Heart right ventricle (tissue), 16 donors: ENCODE measurements around the gene DENND6A. TPM values are rescaled to one million over a fixed set of nuclear protein-coding genes. Genes with fewer than 3 reads are reported as not detected.
A peak's percentile ranks its signal among the peaks of the same experiment; 100 is the strongest.

Experiments used
- ATAC-seq, 8 donors: fragments of 200-7000 bp; cut with Tn5 transposase; one replicate each; pipeline ENCODE4 v1.9.1; 2020; ENCODE audit warnings: mild to moderate bottlenecking in 8 of 8, moderate library complexity in 8 of 8, moderate number of reproducible peaks in 1 of 8
- DNase-seq, 2 donors: peaks; one replicate each; pipeline ENCODE4 v3.0.0-alpha.2; 2020
- H3K27ac ChIP-seq, 10 donors: fragments of 200-600 bp; sonication (generic) in 2 of 10; one replicate each; pipeline versions ENCODE4 v1.5.0 to v1.8.0; 2020 to 2022; ENCODE audit warnings: mild to moderate bottlenecking in 3 of 10
- H3K27me3 ChIP-seq, 7 donors: fragments of 200-600 bp; one replicate each; pipeline ENCODE4 v1.8.0; 2021 to 2022; ENCODE audit warnings: mild to moderate bottlenecking in 2 of 7
- H3K36me3 ChIP-seq, 9 donors: fragments of 200-600 bp; sonication (generic) in 1 of 9; one replicate each; pipeline versions ENCODE4 v1.5.0 to v1.8.0; 2020 to 2022; ENCODE audit warnings: mild to moderate bottlenecking in 2 of 9
- H3K4me1 ChIP-seq, 9 donors: fragments of 200-600 bp; sonication (generic) in 1 of 9; one replicate each; pipeline versions ENCODE4 v1.5.0 to v1.8.0; 2020 to 2022; ENCODE audit warnings: mild to moderate bottlenecking in 4 of 9
- H3K4me3 ChIP-seq, 10 donors: fragments of 200-600 bp; sonication (generic) in 2 of 10; one replicate each; pipeline versions ENCODE4 v1.5.0 to v1.8.0; 2020 to 2022; ENCODE audit warnings: mild to moderate bottlenecking in 7 of 10, moderate library complexity in 2 of 10
- H3K9me3 ChIP-seq, 11 donors: fragments of 200-600 bp in 10 of 11; sonication (generic) in 2 of 11; one replicate each; pipeline versions ENCODE4 v1.5.0 to v1.8.0; 2013 to 2022; ENCODE audit warnings: mild to moderate bottlenecking in 2 of 11, control low read depth in 1 of 11, moderate library complexity in 1 of 11
- WGBS, 2 donors: extraction: QIAGEN DNeasy Blood & Tissue Kit; methylation state at CpG; one replicate each; pipeline ENCODE4 v1.1.7; 2013; ENCODE audit warnings: inconsistent platforms in 1 of 2; 5-methylcytosine and 5-hydroxymethylcytosine counted together
- intact Hi-C, 10 donors: fragments of 100-400 bp; cut with DNase I; formaldehyde crosslinking; loops; one replicate each; pipeline versions ENCODE4 v1.11.1 to v1.14.2; 2022
- polyA plus RNA-seq, 2 donors: library from polyadenylated mRNA; stranded (reverse); fragments of 200-250 nt; gene quantifications; one replicate each; pipeline ENCODE4 v1.2.3, GENCODE V29; 2013
- total RNA-seq, 10 donors: library from RNA; stranded (reverse); fragmentation: NEBNext Ultra II Directional in 3 of 10; extraction: Animal tissue kit (Norgen Biotek cat#: 25700) in 3 of 10; gene quantifications; one replicate each; pipeline versions ENCODE4 v1.2.1 to v1.2.4, GENCODE V29; 2021 to 2023
- TF ChIP-seq, protein P1 (sequence below), 9 donors: fragments of 200-600 bp; sonication (generic) in 2 of 9; IDR thresholded peaks; one replicate each; pipeline versions ENCODE4 v1.5.0 to v1.8.0; 2021 to 2022; ENCODE audit warnings: antibody characterized with exemption in 9 of 9, mild to moderate bottlenecking in 5 of 9, moderate library complexity in 1 of 9
- donor health status: Arrhythmogenic right ventricular cardiomyopathy.
- donor health status: ischemic (EF 13 %, LVEDD 7.1; RV severe dilation, severe dysfunction).
- donor health status: healthy with polysubstance abuse.
- donor health status: DM: no; HTN: yes; CAD: no.
- donor health status: DM: no; HTN: no; CAD: no.
- donor health status: ischemic (EF 25% LVEDD 6.9; RV normal size, moderate dysfunction).
- donor health status: ischemic (EF 25% LVEDD 5.7; RV mildly dilated, moderate dysfunction).
- donor health status: healthy.
- donor health status: DM: yes; HTN: yes; CAD: no.
- donor health status: Ischemic cardiomyopathy.
- donor health status: ischemic (EF 35%, LVEDD 5.7; RV mildly dilated, moderate dysfunction).
- donor health status: nonischemic (EF 11% LVEDD 7.7; RV severe dilation, severe dysfunction).
- donor health status: DM: yes; HTN: yes; CAD: no.
- donor health status: PGD.
- donor health status: ischemic (EF 29% LVEDD 5.4; RV normal size, mild dysfunction).
- donor health status: nonischemic (EF 23%, LVEDD 6.1; RV moderate dilation, normal function).

DENND6A gene
- total and polyA plus RNA-seq, 12 donors, result 4.3 to 28.9 (median 18.8) TPM

DNA sequence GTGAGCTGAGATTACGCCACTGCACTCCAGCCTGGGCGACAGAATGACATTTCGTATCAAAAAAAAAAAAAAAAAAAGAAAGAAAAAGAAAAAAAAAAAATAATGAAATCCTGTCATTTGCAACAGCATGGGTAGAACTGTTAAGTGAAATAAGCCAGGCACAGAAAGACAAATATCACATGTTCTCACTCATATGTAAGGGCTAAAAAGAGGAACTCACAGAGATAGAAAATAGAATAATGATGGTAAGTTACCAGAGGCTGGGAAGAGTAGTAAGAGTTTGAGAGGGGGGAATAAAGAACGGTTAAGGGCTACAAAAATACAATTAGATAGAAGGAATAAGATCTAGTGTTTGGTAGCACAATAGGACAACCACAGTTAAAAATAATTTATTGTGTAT lies 19.7 kb downstream of the DENND6A start:
- Histone ChIP-seq H3K9me3 (no peaks in the 10 kb centered on the region), H3K4me1 (peaks cover 0 to 44% (median 7%) of the 10 kb centered on the region in 9 donors), H3K36me3 (peaks cover 0 to 47% (median 5%) of the 10 kb centered on the region in 9 donors), H3K4me3 (no peak overlapping the region), H3K27me3 (no peaks in the 10 kb centered on the region), H3K27ac (peak overlapping the region in 5 of 10 donors; percentile 17 to 68 (median 52))
- ATAC-seq (peak; percentile 37 to 84 (median 62)), DNase-seq (no peak)
- WGBS, 2 donors, result 45 to 74% methylated on average over 4 of the region's 4 CpGs
- intact Hi-C loops, result no loop called here
- TF ChIP-seq, protein P1, sequence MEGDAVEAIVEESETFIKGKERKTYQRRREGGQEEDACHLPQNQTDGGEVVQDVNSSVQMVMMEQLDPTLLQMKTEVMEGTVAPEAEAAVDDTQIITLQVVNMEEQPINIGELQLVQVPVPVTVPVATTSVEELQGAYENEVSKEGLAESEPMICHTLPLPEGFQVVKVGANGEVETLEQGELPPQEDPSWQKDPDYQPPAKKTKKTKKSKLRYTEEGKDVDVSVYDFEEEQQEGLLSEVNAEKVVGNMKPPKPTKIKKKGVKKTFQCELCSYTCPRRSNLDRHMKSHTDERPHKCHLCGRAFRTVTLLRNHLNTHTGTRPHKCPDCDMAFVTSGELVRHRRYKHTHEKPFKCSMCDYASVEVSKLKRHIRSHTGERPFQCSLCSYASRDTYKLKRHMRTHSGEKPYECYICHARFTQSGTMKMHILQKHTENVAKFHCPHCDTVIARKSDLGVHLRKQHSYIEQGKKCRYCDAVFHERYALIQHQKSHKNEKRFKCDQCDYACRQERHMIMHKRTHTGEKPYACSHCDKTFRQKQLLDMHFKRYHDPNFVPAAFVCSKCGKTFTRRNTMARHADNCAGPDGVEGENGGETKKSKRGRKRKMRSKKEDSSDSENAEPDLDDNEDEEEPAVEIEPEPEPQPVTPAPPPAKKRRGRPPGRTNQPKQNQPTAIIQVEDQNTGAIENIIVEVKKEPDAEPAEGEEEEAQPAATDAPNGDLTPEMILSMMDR (IDR thresholded peaks at IDR 0.05), result no peak

DNA sequence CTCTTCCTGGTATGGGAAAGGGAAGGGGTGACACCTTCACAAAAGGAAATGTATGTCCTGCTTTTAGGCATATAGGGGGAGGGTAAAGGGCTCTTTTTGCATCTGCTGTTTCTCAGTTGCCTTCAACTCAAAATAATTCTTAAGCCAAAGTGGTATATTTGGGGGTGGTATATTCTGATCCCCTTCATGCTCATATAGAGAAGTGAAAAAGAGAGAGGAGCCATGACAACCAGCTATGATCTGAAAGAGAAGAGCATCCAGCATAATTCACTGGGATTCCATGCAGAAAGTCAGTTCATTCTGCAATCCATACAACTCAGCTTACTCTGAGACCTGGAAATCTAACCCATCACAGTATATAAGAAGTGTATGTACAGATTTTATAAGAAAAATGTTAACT lies 22.3 kb downstream of the DENND6A start:
- Histone ChIP-seq H3K4me1 (peaks cover 0 to 35% (median 4%) of the 10 kb centered on the region in 9 donors), H3K27ac (no peak overlapping the region), H3K36me3 (peaks cover 0 to 72% (median 5%) of the 10 kb centered on the region in 9 donors), H3K27me3 (no peaks in the 10 kb centered on the region), H3K4me3 (no peak overlapping the region), H3K9me3 (no peaks in the 10 kb centered on the region)
- intact Hi-C loops, result no loop called here
- DNase-seq (no peak), ATAC-seq (no peak)
- TF ChIP-seq, protein P1 (IDR thresholded peaks at IDR 0.05), result no peak

DNA sequence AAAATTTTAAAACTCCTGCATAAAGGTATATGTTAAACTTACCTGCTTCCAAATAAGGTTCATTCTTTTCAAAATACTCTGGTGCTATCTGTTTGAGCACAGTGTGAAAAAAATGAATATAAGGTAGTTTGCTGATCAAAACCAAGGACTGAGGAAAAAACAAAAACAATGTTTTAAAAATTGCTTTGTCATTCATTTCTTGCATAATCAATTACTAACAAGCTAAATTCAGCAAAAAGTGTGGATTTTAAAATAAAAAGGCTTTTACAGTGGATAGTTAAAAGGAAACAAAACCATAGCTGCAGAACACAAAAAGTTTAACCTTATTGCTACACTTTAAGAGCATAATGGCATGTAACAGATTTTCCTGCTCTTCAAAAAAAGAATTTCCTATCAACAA lies 31.5 kb downstream of the DENND6A start:
- no peak for DNase-seq
- Histone ChIP-seq H3K27ac (no peak overlapping the region), H3K27me3 (no peaks in the 10 kb centered on the region), H3K4me1 (peaks cover 0 to 24% (median 14%) of the 10 kb centered on the region in 9 donors), H3K9me3 (no peaks in the 10 kb centered on the region), H3K36me3 (peaks cover 0 to 100% (median 27%) of the 10 kb centered on the region in 9 donors), H3K4me3 (no peak overlapping the region)
- intact Hi-C loops, result no loop called here
- no peak for ATAC-seq
- TF ChIP-seq, protein P1 (IDR thresholded peaks at IDR 0.05), result no peak

DNA sequence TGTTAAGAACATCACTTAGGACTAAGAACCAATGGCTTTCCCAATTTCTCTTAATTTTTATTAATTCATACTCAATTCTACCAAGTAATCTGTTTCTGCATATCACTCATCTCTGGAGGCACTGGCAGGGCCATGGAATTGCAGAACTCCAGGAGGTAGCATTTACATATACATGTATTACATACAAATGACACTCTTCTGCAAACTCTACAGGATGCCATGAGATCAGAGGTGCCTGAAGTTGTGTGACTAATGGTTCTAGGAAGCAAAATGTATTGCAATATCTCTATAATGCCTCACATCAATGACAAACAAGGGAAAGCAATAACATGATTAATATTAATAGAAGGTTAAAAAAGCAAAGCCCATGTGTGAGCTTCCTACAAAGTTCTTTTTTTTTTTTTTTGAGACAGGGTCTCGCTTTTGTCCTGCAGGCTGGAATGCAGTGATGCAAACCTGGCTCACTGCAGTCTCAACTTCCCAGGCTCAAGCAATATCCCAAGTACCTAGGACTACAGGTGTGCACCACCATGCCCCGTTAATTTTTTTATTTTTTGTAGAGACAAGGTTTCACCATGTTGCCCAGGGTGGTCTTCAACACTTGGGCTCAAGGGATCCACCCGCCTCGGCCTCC lies 33.0 kb downstream of the DENND6A start:
- Histone ChIP-seq H3K9me3 (no peaks in the 10 kb centered on the region), H3K27me3 (no peaks in the 10 kb centered on the region), H3K36me3 (peaks cover 0 to 100% (median 27%) of the 10 kb centered on the region in 9 donors), H3K27ac (peak overlapping the region in 4 of 10 donors; percentile 45 to 69 (median 62)), H3K4me1 (peaks cover 0 to 24% (median 14%) of the 10 kb centered on the region in 9 donors), H3K4me3 (no peak overlapping the region)
- TF ChIP-seq, protein P1 (IDR thresholded peaks at IDR 0.05), result no peak
- ATAC-seq (no peak), DNase-seq (no peak)
- 94% methylated on average over 4 of the region's 4 CpGs for WGBS, 2 donors
- intact Hi-C loops, result loop anchor here in 2 of 10 donors (10.0 kb wide), 2 partner anchors 165 to 195 kb away; no protein-coding TSS in a partner anchor
